Prostate gland (tissue), 2 donors: ENCODE results near the gene WNT3. TPM values are rescaled to one million over a fixed set of nuclear protein-coding genes. Genes with fewer than 3 reads are reported as not detected.
"Not testable (repeated sequence)": the region's sequence is repeated elsewhere in the genome, so short reads cannot be mapped to it uniquely, and the experiment has no call there.

Experiments used
- DNase-seq: peaks from one replicate; pipeline ENCODE4 v3.0.0-alpha.2; 2019; ENCODE audit warnings: low spot score
- H3K27ac ChIP-seq, 2 donors: fragments of 200-600 bp; sonication (generic); 2 replicates each; pipeline ENCODE4 v1.5.1; 2017 to 2019
- H3K27me3 ChIP-seq: fragments of 200-600 bp; sonication (generic); replicated peaks from 2 replicates; pipeline ENCODE4 v1.5.1; 2019; ENCODE audit not compliant: insufficient read depth
- H3K36me3 ChIP-seq, 2 donors: fragments of 200-600 bp; sonication (generic); 1 replicate in 1 of 2; 2 replicates in 1 of 2; pipeline versions ENCODE4 v1.5.1 to v1.8.1; 2017 to 2019
- H3K4me1 ChIP-seq: fragments of 200-600 bp; sonication (generic); replicated peaks from 2 replicates; pipeline ENCODE4 v1.5.1; 2019
- H3K4me3 ChIP-seq, 2 donors: fragments of 200-600 bp; sonication (generic); 2 replicates each; pipeline ENCODE4 v1.5.1; 2017 to 2019
- H3K9me3 ChIP-seq: fragments of 200-600 bp; sonication (generic); 2 replicates; pipeline ENCODE4 v1.5.1; 2017
- CTCF ChIP-seq, 4 experiments: fragments of 200-600 bp in 2 of 4; fragments of 450-650 bp in 2 of 4; sonication (generic) in 2 of 4; IDR thresholded peaks; 1 replicate in 3 of 4; 2 replicates in 1 of 4; pipeline ENCODE4 v1.5.1; 2016 to 2019; ENCODE audit warnings: antibody characterized with exemption in 4 of 4, mild to moderate bottlenecking in 2 of 4, moderate library complexity in 2 of 4
- POLR2A ChIP-seq: fragments of 450-650 bp; IDR thresholded peaks from one replicate; pipeline ENCODE4 v1.6.1; 2016; ENCODE audit warnings: antibody characterized with exemption, mild to moderate bottlenecking
- POLR2AphosphoS5 ChIP-seq: sonication (generic); formaldehyde crosslinking; IDR thresholded peaks from one replicate; pipeline ENCODE4 v1.6.1; 2017; ENCODE audit warnings: antibody characterized with exemption
- WGBS: methylation state at CpG from one replicate; pipeline ENCODE4 v1.1.5; 2018; 5-methylcytosine and 5-hydroxymethylcytosine counted together
- intact Hi-C: fragments of 100-400 bp; cut with DNase I; formaldehyde crosslinking; loops from one replicate; pipeline ENCODE4 v1.14.2; 2022
- total RNA-seq, 2 donors: library from RNA; depleted of rRNA; stranded (reverse); fragments of >200 nt; gene quantifications; one replicate each; pipeline ENCODE4 v1.1.0, GENCODE V29; 2016

WNT3 gene
- total RNA-seq, 2 donors from 2014 or later: 2.0 to 7.7 TPM

GRCh38 chr17:46770818-46771560 is 47.5 kb downstream of the WNT3 start:
- no peaks in the 10 kb centered on the region for H3K4me1 ChIP-seq
- peak overlapping the region; percentile 63 to 67 for H3K27ac ChIP-seq
- H3K9me3 ChIP-seq: no peaks in the 10 kb centered on the region
- H3K4me3 ChIP-seq: peak overlapping the region; percentile 44 to 54
- no peaks in the 10 kb centered on the region for H3K27me3 ChIP-seq
- H3K36me3 ChIP-seq: no peaks in the 10 kb centered on the region
- intact Hi-C loops: no loop called here
- no peak for TF ChIP-seq POLR2A
- no peak for TF ChIP-seq POLR2AphosphoS5
- no peak for TF ChIP-seq CTCF (IDR thresholded peaks at IDR 0.05)
- 8% methylated on average over 29 of the region's 73 CpGs for WGBS
- no peak for DNase-seq

GRCh38 chr17:46770439-46770817 is 48.1 kb downstream of the WNT3 start:
- 75% methylated on average over 14 of the region's 14 CpGs for WGBS

GRCh38 chr17:46769531-46770438 is 48.7 kb downstream of the WNT3 start:
- Histone ChIP-seq H3K4me1 (no peaks in the 10 kb centered on the region), H3K27me3 (no peaks in the 10 kb centered on the region), H3K36me3 (no peaks in the 10 kb centered on the region), H3K9me3 (no peaks in the 10 kb centered on the region), H3K4me3 (peak overlapping the region; percentile 2 to 17), H3K27ac (no peak overlapping the region)
- intact Hi-C loops: no loop called here
- TF ChIP-seq POLR2A: no peak
- no peak for TF ChIP-seq POLR2AphosphoS5
- TF ChIP-seq CTCF (IDR thresholded peaks at IDR 0.05): no peak
- WGBS: 49% methylated on average over 56 of the region's 56 CpGs
- DNase-seq: no peak

More at GRCh38 chr17:46770439-46770817, 48.1 kb downstream of the WNT3 start:
- H3K27ac ChIP-seq: no peak overlapping the region
- H3K4me1 ChIP-seq: no peaks in the 10 kb centered on the region
- TF ChIP-seq POLR2A (no peak), POLR2AphosphoS5 (no peak), CTCF (IDR thresholded peaks at IDR 0.05) (no peak)
- no peaks in the 10 kb centered on the region for H3K27me3 ChIP-seq
- no peak for DNase-seq
- H3K36me3 ChIP-seq: no peaks in the 10 kb centered on the region
- intact Hi-C loops: no loop called here
- H3K9me3 ChIP-seq: no peaks in the 10 kb centered on the region
- H3K4me3 ChIP-seq: no peak overlapping the region

- H3K27ac ChIP-seq, H3K4me3 ChIP-seq, H3K4me1 ChIP-seq, H3K9me3 ChIP-seq, DNase-seq, H3K27me3 ChIP-seq, intact Hi-C loops, H3K36me3 ChIP-seq: not testable (repeated sequence)
- 95% methylated on average over 14 of the region's 14 CpGs for WGBS
Measured at GRCh38 chr17:46768896-46769295, 49.6 kb downstream of the WNT3 start.

- 97% methylated on average over 15 of the region's 15 CpGs for WGBS
Measured at GRCh38 chr17:46768540-46768870, 50.0 kb downstream of the WNT3 start.

More at GRCh38 chr17:46768540-46768870, 50.0 kb downstream of the WNT3 start:
- no peak overlapping the region for H3K4me3 ChIP-seq
- TF ChIP-seq POLR2A (no peak), CTCF (IDR thresholded peaks at IDR 0.05) (no peak), POLR2AphosphoS5 (no peak)
- no peaks in the 10 kb centered on the region for H3K4me1 ChIP-seq
- H3K9me3 ChIP-seq: no peaks in the 10 kb centered on the region
- no peak for DNase-seq
- H3K27me3 ChIP-seq: no peaks in the 10 kb centered on the region
- intact Hi-C loops: no loop called here
- H3K27ac ChIP-seq: no peak overlapping the region
- no peaks in the 10 kb centered on the region for H3K36me3 ChIP-seq
